HPDE6-E6E7 (cell line): ENCODE measurements around the gene DTX1.

Experiments used
- DNase-seq: peaks from one replicate; pipeline ENCODE4 v3.0.0; 2011; ENCODE audit warnings: missing footprints; ENCODE audit errors: extremely low spot score

DTX1 gene

DNA sequence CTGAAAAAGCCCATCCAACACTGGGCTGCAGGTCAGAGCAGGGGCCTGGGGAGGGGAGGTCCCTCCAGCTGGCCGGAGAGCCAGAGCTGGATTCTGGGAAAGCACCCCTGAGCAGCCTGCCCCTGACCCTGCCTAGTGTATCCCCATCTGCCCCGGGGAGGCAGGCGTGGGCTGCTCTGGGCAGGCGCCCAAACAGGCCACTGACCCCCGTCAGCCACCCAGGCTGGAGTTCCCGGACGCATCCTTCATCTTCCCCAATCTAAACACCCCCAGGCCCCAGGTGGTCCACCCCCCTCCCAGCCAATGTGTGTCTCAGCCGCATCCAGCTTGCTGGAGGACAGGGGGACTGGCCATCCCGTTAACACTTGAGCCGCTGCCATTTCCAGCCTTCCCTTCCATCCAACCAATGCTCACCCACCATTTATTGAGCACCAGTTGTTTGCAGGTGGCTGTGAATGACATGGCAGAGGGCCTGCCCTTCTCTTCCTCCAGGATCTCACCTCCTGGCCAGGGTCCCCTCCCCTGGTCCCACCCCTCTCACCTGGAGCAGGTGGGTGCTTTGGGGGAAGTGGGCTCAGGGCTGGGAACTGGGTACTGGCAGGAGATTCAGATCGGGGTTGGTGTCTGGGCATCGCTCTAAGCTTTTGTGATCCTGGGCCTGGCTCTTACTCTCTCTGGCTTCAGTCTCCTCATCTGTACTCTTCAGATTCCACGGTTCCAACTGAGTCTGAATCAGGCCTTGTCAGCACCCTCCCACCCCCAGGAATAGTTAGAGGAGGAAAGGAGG is 743 bp upstream of the DTX1 start:
- no peak for DNase-seq

DNA sequence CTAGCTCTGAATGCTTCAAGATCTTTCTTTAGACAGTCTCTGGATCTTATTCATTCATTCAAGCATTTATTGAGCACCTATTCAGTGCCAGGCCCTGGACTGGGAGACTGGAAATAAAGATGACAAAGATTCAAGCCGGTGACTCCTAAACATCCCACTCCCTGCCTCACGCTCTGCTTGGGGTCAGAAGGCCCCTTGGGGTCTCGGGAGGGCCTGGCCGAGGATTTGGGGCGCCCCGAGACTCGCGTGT is 224 bp upstream of the DTX1 start:
- no peak for DNase-seq

DNA sequence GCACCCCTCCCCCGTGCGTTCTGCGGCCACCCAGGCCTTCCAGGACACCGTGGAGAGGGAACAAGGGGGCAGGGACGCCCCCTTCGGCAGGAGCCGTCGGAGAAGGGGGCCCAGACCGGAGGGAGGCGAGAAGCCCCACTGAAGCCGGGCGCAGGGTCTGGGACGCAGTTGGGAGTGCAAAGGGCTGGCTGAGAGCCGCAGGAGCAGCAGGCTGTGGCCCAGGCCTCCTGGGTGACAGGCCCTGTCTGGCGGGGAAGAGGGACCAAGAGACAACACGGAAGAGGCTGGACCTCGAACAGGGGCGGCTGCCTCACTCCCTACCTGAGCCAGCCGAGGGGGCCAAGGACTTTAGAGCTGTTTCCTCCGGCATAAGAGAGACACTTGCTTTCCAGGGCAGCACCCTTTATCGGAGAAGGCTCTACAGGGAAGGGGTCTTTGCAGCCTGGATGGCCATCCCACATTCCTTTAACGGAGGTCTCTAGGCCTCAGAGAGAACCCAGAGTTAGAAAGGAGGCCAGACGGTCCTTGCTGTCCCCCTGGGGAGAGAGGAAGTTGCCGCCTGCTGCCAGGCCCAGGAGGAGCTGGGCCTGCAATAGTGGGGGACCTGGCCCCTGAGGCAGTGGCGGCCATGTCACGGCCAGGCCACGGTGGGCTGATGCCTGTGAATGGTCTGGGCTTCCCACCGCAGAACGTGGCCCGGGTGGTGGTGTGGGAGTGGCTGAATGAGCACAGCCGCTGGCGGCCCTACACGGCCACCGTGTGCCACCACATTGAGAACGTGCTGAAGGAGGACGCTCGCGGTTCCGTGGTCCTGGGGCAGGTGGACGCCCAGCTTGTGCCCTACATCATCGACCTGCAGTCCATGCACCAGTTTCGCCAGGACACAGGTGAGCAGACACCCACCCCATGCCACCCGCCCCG is 1.3 kb downstream of the DTX1 start:
- no peak for DNase-seq

DNA sequence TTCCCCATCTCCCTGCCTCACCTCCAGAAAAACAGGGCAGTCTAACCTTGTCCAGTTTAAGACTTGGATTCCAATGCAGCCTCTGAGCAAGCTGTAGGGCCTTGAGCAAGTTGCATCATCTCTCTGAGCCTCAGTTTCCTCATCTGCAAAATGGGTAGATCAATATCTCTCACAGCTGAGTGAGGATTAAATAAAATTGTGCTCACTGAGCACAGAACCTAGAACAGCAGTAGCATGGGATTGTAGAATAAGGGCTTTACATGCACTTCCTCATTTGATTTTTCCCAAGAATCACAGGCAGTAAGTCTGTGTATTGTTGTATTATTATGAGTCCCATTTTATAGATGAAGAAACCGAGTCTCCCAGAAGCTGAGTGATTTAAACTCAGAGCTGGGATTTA is 2.0 kb downstream of the DTX1 start:
- no peak for DNase-seq

DNA sequence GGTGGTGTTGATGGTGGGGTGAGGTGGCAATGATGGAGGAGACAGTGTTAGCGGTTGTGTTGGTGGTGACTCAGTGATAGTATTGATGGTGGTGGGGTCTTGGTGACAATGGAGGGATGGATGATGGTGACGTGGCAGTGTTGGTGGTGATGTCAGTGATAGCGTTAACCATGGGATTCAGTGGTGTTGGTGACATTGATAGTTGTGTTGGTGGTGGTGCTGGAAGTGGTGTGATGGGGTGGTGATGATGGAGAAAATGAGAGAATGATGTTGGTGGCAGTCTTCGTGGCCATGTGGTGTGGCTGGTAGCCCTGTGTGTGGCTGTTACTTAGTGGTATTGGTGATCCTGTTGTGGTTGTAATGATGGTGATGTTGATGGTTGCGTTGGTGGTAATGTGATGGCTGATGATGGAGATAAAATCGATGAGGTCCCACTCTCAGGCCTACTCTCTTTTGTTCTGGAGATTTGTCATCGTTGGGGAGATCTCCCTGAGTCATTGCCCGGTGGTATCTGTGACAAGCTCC is 2.6 kb downstream of the DTX1 start:
- no peak for DNase-seq

DNA sequence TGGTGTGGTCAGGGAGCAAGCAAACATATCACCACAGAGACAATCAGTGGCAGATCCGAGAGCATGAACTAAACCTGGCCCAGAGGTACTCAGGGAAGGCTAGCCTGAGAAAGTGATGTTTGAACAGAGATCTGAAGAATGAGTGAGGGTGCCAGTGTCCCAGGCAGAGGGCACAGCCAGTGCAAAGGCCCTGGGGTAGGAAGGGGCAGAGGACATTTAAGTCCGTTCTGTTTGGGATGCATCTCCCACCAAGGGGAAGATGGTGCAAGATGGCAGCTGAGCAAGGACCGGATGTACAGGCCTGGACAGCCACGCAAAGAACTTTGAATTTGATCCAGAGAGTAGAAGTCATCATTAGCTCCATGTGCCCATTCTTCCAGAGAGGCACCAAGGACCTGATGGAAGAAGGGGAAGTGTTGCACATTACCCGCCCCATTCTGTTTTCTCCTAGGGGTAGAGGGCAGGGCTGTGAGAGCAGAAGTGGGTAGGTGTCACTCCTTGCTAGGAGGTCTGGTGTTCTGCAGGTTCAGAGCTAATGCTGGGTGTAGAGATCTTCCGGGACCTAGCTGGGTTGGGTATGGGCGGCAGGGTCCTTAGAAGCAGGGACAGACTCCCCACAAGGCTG is 3.9 kb downstream of the DTX1 start:
- DNase-seq = no peak

DNA sequence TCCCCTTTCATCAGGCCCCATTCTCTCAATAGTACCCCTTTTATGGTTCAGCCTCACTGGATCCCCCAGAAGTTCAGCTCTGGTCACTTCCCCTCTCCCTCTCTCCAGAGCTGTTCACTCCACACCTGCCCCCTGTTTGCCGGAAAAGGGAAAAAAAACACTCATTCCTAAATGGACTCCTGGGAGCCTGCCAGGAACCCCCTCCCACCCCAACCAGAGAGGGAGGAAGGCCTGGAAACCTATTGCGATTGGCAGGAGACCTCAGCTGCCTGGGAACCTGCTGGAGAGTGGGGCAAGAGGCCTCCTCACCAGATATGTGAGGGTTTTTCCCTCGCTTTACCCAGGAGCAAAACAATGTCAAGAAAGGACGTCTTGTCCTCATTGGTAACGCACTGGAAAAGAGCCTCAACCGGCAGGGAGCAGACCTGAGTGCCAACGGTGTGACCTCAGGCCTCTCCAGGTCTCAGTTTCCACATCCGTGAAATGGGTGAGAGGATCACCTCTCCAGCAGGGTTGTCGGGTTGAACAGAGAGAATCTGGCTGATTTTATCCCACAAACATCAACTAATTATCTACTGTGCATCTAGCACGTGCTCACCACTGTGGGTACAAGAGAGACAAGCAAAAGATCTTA is 4.6 kb downstream of the DTX1 start:
- no peak for DNase-seq

DNA sequence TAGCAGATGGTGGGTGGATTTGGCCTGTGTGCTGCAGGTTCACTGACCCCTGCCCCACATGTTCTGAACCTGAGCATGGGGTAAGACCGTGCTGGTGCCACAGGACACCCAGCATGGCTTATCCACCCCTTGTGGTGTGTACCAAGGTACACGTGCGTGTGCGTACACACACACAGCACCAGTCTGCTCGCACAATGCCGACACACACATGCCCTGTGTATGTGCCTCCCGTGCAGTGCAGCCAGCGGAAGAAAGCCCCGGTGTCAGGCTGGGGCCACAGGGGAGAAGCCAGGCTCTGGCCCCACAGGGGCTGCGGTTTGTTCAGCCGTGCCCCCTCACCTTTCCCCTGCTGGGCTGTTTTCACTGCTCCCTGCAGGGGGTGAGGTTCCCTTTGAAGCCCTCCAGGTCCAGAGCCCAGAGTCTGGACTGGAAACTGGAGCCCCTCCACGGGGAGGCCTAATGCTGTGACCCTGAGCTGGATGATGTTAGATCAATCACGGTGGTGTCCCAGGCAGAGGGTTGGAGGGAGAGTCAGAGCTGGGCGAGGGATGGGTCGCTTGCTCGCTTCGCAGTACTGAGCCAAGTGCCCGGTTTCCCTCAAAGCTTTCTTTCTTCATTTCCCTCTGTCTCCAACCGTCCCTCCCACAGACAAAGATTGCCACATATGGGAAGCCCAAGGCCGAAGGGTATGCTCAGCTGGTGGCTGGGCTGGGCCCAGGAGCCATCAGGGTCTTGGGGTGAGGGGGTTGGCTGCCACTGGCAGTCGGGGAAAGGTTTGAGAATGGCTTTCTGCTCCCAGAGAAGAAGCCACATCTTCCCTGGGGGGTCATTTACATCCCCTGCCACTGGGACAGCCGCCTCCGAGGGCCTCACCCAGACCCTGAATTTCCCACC is 6.2 kb downstream of the DTX1 start:
- DNase-seq = no peak

DNA sequence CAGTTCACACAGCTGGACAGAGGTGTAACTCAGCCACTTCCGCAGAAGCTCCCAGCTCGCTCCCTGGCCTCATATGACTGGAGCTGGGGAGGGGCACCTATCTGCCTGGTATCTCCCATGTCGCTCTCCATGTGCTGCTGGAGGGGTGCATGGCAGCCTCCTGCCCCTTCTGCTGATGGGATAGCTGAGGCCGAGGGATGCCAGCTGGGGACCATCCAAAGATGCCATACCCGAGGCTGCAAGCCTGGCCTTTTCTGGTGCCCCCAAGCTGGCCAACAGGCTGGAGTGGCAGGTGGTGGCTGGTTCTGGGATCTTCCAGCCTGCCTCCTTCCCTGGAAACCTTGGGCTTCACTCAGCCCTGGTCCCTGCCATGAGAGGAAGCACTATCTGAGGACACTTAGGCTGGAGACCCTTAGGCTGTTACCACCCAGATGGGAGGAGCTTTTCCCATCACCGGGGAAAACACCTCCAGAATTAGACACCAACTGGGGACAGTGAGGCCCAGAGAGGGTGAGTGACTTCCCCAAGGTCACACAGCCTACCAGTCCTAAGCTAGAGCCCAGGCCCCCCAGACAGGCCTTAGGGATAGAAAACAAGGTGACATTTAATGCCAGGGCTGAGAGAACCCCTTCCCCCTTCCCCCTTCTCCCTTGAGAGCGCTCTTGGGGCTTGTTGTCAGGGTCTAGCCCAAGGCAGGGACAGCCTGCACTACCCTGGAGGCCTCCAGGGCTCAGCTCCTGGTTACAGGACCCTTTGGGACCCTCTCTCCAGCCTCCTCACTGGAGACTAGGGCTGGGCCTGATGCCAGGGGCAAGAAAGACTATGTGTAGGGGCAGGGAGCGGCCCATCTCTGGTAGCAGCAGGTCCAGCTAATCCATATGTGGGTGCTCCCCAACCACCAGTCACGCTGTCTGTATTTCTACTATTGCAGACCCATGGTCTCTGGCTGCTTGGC is 7.1 kb downstream of the DTX1 start:
- DNase-seq = no peak

DNA sequence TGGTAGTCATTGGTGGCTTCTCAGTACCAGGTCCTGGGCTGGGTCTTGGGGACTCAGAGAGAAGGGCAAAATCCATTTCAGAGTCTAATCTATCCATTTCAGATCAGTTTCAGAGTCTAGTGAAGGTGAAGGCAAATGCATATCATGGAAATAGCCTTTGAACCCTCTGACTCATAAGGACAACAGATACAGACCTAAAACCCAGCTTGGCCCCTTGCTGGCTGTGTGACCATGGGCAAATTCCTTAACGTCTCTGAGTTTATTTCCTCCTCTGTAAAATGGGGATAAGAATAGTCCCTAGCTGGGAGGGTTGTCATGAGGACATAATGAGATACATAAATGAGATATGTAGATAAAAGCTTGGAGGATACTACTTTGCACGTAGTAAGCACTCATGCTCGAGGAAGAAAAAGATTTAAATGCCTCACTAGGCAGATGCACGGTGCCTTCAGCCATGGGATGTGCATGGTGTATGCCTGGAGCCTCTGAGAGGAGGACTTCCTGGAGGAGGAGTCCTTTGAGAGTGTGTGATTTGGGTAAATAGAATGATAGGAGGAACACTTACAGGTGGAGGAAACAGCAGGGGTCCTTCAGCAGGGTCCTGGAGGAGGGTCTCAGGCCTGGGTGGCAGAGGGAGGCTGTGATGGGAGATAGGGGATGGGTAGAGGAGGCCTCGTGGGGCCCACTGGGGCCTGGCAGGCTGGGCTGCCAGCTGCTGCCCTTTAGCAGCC is 8.0 kb downstream of the DTX1 start:
- DNase-seq = no peak

DNA sequence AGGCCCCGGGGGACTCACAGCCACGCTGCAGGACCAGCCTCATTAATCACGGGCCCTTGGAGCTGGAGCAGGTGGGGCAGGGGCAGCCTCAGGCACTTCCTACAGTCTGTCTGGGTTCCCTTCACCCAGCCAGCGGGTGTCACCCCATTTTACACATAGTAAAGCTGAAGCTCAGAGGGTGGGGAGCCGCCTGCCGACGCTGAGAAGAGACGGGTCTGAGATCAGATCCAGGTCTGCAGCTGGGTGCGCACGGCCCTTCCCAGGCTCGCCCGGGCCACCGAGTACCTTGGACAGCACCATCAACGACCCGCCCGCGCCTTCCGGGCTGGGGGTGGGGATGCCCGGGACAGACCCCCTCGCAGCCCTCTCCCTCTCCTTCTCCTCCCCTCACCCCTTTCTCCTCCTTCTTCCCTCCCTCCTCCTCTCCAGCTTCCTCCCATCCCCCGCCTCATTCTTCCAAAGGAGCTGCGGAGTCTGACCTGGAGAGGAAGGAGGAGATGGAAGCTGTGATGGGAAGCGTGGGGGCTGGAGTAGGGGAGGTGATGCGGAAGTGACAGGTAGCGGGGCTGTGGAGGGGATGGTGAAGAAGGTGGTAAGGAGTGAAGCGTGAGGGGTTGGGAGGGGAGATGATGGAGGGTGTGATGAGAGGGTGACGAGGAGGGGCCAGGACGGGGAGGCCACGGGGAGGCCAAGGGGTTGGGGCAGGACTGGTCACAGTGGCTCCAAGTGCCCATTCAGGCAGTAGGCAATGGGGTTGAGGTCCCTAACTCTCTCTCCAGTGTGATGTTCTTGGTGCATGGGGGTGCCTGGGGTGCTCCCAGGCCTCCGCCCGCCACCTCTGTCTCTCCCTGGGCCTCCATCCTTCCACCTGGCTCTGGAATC is 8.8 kb downstream of the DTX1 start:
- no peak for DNase-seq

DNA sequence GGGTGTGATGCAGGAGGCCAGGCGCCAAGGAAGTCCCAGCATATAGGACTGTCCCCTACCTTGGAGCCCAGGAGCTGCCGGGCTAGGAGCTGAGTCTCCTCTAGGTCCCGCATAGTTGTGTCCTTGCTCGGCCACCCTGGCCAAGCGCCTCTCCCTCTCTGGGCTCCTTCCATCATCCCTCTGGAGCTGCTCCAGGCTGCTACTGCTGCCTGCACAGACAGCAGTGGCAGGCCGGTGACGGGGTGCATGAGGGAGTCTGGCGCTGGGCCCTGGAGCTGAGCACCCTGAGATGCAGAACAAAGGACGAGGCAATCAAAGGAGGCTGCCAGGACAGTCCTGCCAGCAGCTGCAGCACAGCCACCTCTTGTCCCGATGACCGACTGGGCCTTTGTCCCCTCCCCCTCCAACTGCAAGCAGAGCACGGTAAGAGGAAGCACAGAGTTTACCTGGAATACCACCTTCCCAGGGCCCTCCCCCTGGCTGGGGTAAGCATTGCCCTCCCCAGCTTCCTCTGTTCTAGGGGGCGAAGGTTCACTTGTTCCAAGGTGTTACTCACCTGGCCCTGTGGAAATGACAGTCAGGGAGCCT is 10.4 kb downstream of the DTX1 start:
- DNase-seq = no peak

DNA sequence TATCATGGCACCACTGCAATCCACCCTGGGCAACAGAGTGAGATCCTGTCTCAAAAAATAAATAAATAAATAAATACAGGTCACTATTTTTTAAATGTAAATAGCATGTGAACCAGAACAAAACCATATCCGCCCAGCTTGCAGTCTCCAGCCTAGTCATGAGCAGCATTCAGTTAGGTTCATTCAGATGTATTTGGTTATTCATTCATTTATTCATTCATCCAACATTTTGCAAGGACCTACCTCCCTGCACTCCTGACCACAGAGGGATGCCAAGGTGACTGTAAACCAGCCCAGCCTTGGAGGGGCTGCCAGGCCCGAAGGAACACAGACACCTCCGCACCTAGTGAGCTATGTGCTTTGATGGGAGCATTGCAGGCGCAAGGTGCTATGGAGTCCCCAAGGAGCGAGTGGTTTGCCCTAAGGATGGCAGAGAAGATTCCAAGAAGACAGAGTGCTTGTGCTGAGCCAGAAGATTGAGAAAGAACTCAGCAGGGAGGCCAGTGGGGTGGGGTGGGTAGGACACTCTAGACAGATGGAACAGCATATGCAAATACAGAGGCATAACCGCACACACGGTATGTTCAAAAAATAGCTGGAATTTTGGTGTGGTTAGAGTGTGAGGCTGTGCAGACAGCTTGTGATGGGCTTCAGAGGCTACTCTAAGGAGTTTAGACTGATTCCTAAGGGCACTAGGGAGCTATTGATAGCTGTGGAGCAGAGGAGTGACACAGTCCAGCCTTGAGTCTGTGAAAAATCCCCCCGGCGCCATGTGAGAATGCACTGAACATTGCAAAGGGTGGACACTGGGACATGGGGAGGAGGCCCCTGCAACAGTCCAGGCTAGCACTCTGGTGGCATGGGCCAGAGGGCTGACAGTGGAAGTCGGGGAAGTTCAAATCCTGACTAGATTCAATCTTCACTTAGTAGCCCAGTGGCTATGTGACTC is 11.7 kb downstream of the DTX1 start:
- no peak for DNase-seq

DNA sequence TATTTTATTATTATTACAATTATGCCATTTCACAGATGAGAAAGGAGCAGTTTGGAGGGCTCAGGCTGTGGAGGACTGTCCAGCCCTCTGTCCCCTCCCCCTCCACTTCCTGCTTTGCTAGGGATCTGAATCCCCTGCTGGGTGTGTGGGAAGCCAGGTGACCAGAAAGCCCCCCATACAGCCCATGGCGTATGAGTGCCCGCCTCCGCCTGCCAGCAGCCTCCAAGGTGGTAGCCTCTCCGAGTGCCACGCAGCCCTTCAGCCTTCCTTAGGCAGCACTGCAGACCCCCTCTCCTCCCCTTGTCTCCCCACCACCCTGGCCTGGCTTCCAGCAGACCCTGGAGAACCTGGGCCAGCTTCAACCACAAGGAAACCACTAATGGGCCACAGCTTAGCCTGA is 12.6 kb downstream of the DTX1 start:
- no peak for DNase-seq

DNA sequence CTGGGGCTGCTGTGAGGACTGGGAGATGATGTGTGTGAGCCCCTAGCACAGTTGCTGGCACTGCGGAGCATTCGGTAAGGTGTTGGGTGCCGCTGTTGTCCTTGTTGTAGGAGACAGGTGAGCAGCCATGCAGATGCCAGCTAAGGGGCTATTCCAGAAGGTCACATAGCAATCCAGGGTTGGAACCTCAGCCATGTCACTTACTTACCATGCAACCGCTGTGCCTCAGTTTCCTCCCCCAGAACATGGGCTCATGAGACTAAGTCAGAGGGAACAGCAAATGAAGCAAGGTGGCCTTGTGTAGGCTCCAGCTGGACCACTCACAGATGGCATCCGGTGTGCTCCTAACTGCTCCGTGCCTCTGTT is 13.2 kb downstream of the DTX1 start:
- no peak for DNase-seq

DNA sequence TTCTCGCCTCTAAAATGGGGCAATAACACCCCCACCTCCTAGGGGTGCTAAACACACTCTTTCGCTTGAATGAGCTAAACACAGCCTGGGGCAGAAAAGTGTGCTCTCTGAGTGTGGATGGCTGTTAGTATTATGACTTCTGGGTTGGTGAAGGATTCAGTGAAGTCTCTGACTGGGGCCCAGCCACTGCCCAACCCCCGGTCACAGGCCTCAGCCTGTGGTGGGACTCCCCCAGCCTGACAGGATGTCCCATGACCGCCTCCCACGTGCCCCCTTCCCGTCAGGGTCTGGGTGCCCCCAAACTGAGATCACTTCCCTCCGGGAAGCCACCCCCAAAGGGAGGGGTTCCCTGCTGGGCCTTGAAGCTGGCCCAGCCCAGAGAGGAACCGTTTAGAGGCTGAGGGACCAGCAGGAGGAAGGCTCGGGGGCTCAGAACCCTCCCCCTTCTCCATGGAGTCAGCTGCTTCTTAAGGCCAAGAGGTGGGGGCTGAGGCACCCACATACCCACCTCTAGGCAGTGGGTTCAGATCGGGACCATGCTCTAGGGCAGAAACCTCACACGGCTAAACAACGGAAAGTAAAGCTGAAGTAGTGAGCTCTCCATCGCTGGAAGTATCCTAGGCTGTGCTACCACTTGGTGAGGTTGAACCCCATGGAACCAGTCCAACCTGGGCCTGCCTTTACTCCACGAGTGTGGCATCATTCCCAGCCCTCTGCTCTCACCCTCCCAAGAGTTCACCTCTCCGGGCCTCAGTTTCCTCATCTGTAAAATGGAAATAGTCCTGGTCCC is 13.8 kb downstream of the DTX1 start:
- no peak for DNase-seq
